SIG-M5 treated with dmso at 0.1 percent for 504 hours (cell line): ENCODE measurements around the gene UBAC2.

Experiments
- DNase-seq: peaks from one replicate; lab custom pipeline; 2025; ENCODE audit not compliant: unreplicated experiment; lab: John Stamatoyannopoulos, UW

UBAC2 gene

DNA sequence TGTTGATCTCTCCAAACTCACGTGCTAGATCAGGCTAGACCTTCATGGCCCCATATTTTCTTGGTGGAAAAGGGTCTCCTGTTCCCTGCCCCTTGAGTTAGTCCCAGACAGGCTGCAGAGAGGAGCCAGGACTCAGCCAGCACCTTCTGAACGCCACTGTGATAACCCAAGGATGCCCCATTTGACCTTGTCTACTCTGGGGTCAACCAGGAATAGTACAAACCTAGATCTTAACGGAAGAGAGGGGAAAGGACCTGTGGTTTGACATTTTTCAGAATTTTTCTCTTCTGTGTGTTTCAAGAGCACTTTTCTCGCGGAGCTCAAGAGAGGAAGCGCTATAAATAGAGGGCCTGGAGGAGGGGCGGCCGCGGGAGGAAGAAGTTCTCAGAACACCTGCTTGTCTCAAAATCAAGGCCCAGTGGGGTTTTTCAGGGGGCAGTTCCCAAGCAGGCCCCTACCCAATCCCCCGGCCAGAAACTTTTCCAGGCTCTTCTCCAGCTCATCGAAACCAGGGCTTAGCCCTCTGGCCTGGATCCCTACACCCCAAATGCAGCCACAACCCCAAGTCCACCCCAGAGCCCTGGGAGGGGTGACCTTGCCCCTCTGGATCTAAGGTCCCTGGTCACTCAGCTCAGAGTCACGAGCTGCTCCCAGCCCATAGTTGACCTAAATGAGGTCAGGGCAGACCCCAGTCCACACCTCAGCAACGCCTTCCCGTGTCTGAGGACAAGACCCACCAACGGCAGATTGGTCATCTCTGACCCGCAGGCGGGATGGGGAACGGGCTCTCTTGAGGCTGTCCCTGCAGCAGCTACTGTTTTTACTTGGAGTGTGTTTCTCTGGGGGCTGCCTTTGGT, 225.1 kb downstream of the UBAC2 start:
- DNase-seq: peak; percentile 83

DNA sequence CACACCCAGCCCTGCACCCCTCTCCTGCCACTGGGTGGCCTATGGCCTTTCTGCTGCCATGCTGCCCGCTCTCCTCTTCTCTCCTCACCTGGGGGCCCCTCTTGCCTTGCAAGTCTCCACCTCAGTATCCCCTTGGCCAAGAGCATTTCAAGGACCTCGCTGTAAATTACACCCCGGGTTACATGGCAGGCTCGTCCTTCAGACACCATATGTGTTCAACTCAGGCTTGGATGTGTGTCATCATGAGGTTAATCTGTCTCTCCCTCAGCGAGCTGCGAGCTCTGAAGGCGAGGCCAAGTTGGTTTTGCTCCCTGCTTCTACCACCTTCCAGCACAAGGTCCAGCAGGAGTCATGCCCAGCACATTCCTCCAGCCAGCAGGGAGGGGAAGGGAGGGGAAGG, 225.8 kb downstream of the UBAC2 start:
- DNase-seq: no peak

DNA sequence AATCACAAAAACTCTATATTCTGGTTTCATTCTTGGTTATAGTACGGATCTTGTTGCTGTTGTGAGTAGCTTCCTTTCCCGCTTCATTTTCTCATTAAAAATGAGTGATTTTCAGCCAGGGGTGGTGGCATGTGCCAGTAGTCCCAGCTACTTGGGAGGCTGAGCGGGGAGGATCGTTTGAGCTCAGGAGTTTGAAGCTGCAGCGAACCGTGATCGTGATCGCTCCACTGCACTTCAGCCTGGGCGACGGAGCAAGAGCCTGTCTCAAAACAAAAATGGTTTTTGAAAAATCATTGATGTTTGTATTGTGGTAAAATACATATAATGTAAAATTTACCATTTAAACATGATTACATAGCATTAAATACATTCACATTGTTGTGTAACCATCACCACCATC, 229.0 kb downstream of the UBAC2 start:
- no peak for DNase-seq

DNA sequence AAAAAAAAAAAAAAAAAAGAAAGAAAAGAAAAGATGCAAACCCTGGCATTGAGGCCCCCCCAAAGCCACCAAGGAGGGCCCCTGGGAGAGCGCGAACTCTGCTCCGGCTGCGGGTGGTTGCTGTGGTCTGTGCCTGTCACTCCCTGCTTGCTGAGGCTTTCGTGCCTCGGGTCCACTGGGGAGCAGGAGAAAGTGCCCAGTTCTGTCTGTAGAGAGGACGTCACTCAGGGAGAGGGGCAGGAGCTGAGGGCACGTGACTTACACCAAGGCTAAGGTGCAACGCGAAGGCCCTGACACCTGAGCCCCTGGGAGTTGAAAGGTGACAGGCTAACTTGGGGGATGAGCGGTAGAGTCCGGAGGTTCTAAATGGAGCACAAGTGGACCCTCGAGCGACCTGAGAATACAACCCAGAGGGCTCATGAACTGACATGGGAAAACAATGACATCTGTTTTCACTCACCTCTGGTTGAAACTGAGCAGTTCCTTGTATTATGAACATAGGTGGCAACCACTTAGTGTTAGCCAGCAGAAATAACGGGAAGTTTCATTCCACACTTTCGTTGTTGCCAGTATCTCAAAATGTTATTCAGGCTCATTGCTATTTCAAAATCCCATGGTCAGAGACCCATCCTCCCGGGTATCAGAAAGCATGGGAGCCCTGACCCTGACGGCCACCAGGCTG, 231.4 kb downstream of the UBAC2 start:
- peak; percentile 54 for DNase-seq

DNA sequence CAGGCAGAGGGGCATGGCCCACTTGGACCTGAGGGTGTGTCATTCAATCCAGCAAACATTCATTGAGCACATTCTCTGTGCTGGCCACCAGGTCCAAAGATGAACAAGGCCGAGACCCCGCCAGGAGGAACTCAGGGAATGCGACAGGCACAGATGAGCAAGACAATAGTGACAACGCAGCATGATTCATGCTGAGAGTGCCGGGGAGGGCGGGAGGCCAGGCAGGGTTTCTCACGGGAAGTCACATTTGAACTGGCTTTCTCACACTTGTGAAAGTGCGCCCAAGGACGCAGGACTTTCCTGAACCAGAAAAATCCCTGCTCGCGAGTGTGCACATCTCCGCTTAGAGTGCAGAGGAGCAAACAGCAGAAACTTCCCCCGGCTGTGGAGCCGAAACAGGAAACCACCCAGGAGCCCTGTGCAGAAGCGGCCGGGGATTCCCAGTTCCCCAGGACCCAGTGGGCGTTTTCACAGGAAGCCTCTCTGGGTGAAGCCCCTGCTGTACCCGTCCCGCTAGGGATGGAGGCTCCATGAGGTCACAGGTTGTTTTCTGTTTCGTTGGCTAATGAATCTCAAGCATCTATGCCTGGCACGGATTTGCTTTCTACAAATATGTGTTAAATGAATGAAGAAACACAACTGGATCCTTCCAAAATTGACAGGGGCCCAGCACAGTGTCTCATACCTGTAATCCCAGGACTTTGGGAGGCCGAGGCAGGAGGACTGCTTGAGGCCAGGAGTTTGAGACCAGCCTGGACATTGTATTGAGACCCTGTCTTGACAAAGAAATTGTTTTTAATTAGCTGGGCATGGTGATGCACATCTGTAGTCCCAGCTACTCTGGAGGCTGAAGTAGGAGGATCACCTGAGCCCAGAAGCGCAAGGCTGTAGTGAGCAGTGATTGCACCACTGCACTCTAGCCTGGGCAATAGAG, 232.2 kb downstream of the UBAC2 start:
- DNase-seq: peak; percentile 86

DNA sequence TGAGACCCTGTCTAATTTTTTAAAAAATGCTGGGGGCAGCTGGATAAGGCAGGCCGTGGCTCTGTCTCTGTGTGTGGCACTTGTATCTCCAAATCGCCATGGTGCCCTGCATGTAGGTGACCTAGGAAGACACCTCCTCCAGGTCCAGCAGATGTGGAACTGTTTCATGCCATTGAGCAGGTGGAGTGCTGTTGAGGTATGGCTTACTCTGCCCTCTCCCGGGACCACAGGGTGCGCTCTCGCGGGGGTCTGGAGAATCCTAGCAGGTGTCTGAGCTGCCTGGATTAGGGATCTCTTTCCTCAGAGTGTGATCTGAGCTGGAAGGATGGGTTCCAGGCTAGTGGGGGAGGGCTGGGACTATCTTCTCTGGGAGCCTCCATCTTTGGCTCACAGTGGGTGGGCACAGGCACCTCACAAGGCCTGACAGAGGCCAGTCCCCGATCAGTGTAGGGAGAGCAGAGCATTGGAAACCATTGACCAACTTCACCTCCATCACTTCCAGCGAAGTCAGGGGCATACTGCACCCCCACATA, 233.0 kb downstream of the UBAC2 start:
- DNase-seq: no peak

DNA sequence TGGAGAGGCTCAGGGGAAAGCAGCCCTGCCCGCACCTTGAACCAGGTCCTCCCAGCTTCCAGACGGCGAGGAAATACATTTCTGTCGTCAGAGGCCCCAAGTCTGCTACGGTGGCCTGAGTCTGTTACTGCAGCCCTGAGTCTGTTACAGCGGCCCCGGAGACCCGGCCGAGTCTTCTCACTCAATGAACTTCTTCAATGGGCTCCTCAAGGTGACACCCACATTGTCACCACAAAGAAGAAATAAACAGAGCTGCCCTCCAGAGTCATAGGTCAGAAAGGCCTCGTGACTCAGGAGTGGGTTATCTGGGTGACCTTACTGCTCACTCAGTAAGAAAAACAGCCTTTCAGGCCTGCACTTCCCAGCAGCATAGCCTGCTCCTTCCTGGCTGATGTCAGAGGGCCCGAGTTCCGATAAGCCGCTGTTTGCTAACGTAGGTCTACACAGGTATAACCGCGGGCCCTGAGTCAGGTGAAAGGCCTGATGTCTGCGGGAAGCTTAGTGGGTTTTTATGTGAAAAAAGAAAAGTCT, 233.7 kb downstream of the UBAC2 start:
- DNase-seq: no peak

DNA sequence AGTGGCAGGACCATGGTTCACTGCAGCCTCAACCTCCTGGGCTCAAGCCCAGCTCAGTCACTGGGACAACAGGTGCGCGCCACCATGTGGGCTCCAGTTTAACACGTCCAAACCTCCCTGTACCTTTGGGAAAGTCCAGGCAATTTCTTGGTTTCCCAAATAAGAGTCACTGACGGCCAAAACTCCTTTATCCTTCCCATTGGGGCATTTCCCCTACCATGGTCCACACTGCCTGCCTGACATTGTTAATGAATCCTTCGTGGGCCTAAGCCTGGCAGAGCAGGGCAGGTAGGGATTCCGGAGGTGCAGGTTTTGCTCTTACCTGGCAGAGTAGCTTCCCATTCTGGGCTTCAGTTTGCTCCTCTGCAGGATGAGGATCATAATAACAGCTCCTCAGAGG, 234.5 kb downstream of the UBAC2 start:
- DNase-seq: no peak

DNA sequence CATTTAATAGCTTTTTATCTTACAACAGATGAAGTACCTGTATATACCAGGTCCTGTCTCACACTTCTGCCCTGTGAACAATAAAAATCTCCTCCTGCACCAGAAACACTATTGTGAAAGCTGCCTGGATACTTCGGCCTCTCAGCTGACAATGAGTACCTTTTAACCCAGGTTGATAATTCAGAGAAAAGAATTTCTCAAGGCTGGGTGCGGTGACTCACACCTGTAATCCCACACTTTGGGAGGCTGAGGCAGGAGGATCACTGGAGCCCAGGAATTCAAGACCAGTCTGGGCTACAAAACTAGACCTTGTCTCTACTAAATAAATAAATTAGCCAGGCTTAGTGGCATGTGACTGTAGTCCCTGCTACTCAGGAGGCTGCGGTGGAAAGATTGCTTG, 235.3 kb downstream of the UBAC2 start:
- DNase-seq: no peak
